Measurements from ENCODE around the gene CEP170.

GRCh38 chr1:243260221-243260880 lies 5.3 kb upstream of the CEP170 start:
- TF ChIP-seq CTCF (IDR thresholded peaks at IDR 0.05; ENCODE audit: low read length) (no peak), EZH2phosphoT487 (IDR thresholded peaks at IDR 0.05; ENCODE audit: low read length) (no peak), EZH2 (optimal IDR thresholded peaks at IDR 0.05; ENCODE audit: low read depth, low read length) (no peak)
